HepG2 (cell line): ENCODE data around the gene TRPC4AP. TPM values are rescaled to one million over a fixed set of nuclear protein-coding genes. Genes with fewer than 3 reads are reported as not detected.

Experiments
- CBX2 ChIP-seq, 2 experiments: fragments of 200-600 bp in 1 of 2; sonication (generic); formaldehyde crosslinking in 1 of 2; IDR thresholded peaks; 2 replicates each; pipeline versions ENCODE4 v1.7.0 to v1.8.1; 2018 to 2022; ENCODE audit warnings: low read depth in 2 of 2, low read length in 1 of 2, mild to moderate bottlenecking in 1 of 2, missing genetic modification reagents in 1 of 2
- ERF ChIP-seq: IDR thresholded peaks from 2 replicates; pipeline ENCODE4 v1.6.1; 2018; ENCODE audit warnings: missing biosample characterization, missing genetic modification reagents
- GABPA ChIP-seq, 2 experiments: IDR thresholded peaks; 2 replicates each; pipeline ENCODE4 v1.6.1; 2011 to 2016; ENCODE audit warnings: low read depth in 2 of 2, low read length in 1 of 2, missing biosample characterization in 1 of 2, missing genetic modification characterization in 1 of 2
- GFI1 ChIP-seq: sonication (generic); formaldehyde crosslinking; IDR thresholded peaks from 2 replicates; pipeline ENCODE4 v1.5.0; 2020; ENCODE audit warnings: missing genetic modification reagents, mild to moderate bottlenecking, borderline replicate concordance
- HNF1A ChIP-seq, 2 experiments: sonication (generic) in 1 of 2; formaldehyde crosslinking in 1 of 2; IDR thresholded peaks; 2 replicates each; pipeline versions ENCODE4 v1.4.0 to v1.6.1; 2016 to 2020; ENCODE audit warnings: borderline replicate concordance in 1 of 2, low read depth in 1 of 2, mild to moderate bottlenecking in 1 of 2, missing genetic modification reagents in 1 of 2
- JUND ChIP-seq: sonication (generic); formaldehyde crosslinking; IDR thresholded peaks from 2 replicates; pipeline ENCODE4 v1.8.0; 2022; ENCODE audit warnings: mild to moderate bottlenecking, missing genetic modification reagents
- MAFF ChIP-seq: IDR thresholded peaks from 2 replicates; pipeline ENCODE4 v1.6.1; 2011; ENCODE audit warnings: low read depth, low read length, improper control_type of control experiment
- NCOR1 ChIP-seq: fragments of 200-600 bp; sonication (generic); IDR thresholded peaks from 2 replicates; pipeline ENCODE4 v1.7.0; 2017; ENCODE audit warnings: antibody characterized with exemption, low read length, borderline replicate concordance
- NR2F6 ChIP-seq, 2 experiments: IDR thresholded peaks; 2 replicates each; pipeline ENCODE4 v1.6.1; 2016; ENCODE audit warnings: antibody characterized with exemption in 1 of 2, mild to moderate bottlenecking in 1 of 2
- PCBP2 ChIP-seq: fragments of 200-400 bp; formaldehyde crosslinking; optimal IDR thresholded peaks from 2 replicates; pipeline ENCODE3; 2018; ENCODE audit warnings: low read length, low read depth; ENCODE audit not compliant: poor library complexity, severe bottlenecking
- RFX5 ChIP-seq: IDR thresholded peaks from 2 replicates; pipeline ENCODE4 v1.6.1; 2011; ENCODE audit warnings: low read depth, low read length, improper control_type of control experiment
- SNAPC4 ChIP-seq: sonication (generic); formaldehyde crosslinking; IDR thresholded peaks from 2 replicates; pipeline ENCODE4 v1.4.0; 2020; ENCODE audit warnings: mild to moderate bottlenecking, missing genetic modification reagents
- TARDBP ChIP-seq: sonication (generic); formaldehyde crosslinking; IDR thresholded peaks from 2 replicates; pipeline ENCODE4 v1.8.0; 2022; ENCODE audit warnings: mild to moderate bottlenecking, missing genetic modification reagents
- ZGPAT ChIP-seq: IDR thresholded peaks from 2 replicates; pipeline ENCODE4 v1.6.1; 2016; ENCODE audit warnings: mild to moderate bottlenecking
- ZIK1 ChIP-seq: sonication (generic); formaldehyde crosslinking; IDR thresholded peaks from 2 replicates; pipeline ENCODE4 v1.5.0; 2020; ENCODE audit warnings: mild to moderate bottlenecking, low read depth, missing genetic modification reagents, borderline replicate concordance
- ZNF121 ChIP-seq: sonication (generic); formaldehyde crosslinking; IDR thresholded peaks from 2 replicates; pipeline ENCODE4 v1.5.0; 2020; ENCODE audit warnings: mild to moderate bottlenecking, missing genetic modification reagents
- ZNF33B ChIP-seq: sonication (generic); formaldehyde crosslinking; IDR thresholded peaks from 2 replicates; pipeline ENCODE4 v1.5.1; 2020; ENCODE audit warnings: mild to moderate bottlenecking, missing genetic modification reagents
- polyA plus RNA-seq, 8 experiments: library from polyadenylated mRNA; depleted of rRNA in 3 of 8; stranded (reverse) in 7 of 8; unstranded in 1 of 8; fragments of >200 nt; fragmentation: Illumina TruSeq in 4 of 8; extraction: Trizol in 4 of 8; gene quantifications; 2 replicates each; pipeline versions ENCODE4 v1.2.1 to v1.2.3, GENCODE V29; 2011 to 2016; ENCODE audit warnings: low read depth in 4 of 8, missing spikeins in 1 of 8, mixed read lengths in 1 of 8; ENCODE audit not compliant: insufficient read depth in 1 of 8
- total RNA-seq, 5 experiments: library from RNA; depleted of rRNA; stranded (reverse); fragments of >200 nt; fragmentation: Illumina TruSeq; extraction: Trizol; gene quantifications; 2 replicates each; pipeline ENCODE4 v1.2.3, GENCODE V29; 2016; ENCODE audit warnings: low read depth in 1 of 5

Gene TRPC4AP
- total and polyA plus RNA-seq, 2 of the 13 experiments (the other 11 are each of a cell fraction or from before 2014, with no cell fraction given): 136 to 137 TPM

GRCh38 chr20:35092524-35093266 lies at the start of gene TRPC4AP (continued):
- TF ChIP-seq ZIK1 (CRISPR knock-in tag) (peak; percentile 99), TARDBP (CRISPR knock-in tag) (peak; percentile 92), MAFF (no peak), JUND (CRISPR knock-in tag) (no peak), NR2F6 (IDR thresholded peaks at IDR 0.05) (peak; percentile 42; the same call in 1 of the 2 replicates), NR2F6 (CRISPR knock-in tag; IDR thresholded peaks at IDR 0.05) (peak; percentile 62), HNF1A (IDR thresholded peaks at IDR 0.05; ENCODE audit: low read depth) (no peak; the same call in 1 of the 2 replicates), HNF1A (CRISPR knock-in tag; IDR thresholded peaks at IDR 0.05; ENCODE audit: borderline replicate concordance) (peak; percentile 64; the same call in 1 of the 2 replicates), PCBP2 (no peak), ERF (CRISPR knock-in tag) (peak; percentile 96), RFX5 (no peak), SNAPC4 (CRISPR knock-in tag) (0 out of 2 replicates have a peak, but pooled peaks have one; percentile 48), ZGPAT (CRISPR knock-in tag) (peak; percentile 100), CBX2 (IDR thresholded peaks at IDR 0.05; ENCODE audit: low read depth, low read length) (no peak), CBX2 (CRISPR knock-in tag; IDR thresholded peaks at IDR 0.05; ENCODE audit: low read depth) (peak; percentile 91; the same call in 1 of the 2 replicates), ZNF33B (CRISPR knock-in tag) (peak; percentile 24; the same call in 1 of the 2 replicates), NCOR1 (peak; percentile 20; the same call in 1 of the 2 replicates), ZNF121 (CRISPR knock-in tag) (0 out of 2 replicates have a peak, but pooled peaks have one; percentile 58), GABPA (IDR thresholded peaks at IDR 0.05; ENCODE audit: low read depth, low read length) (peak; percentile 46), GABPA (CRISPR knock-in tag; IDR thresholded peaks at IDR 0.05; ENCODE audit: low read depth) (peak; percentile 82), GFI1 (CRISPR knock-in tag) (peak; percentile 91)
